ENCODE data around the gene NAT10. TPM values are rescaled to one million over a fixed set of nuclear protein-coding genes. Genes with fewer than 3 reads are reported as not detected.

The NAT10 gene
- total RNA-seq, 1 experiment from 2014 or later, result 48.7 TPM

DNA sequence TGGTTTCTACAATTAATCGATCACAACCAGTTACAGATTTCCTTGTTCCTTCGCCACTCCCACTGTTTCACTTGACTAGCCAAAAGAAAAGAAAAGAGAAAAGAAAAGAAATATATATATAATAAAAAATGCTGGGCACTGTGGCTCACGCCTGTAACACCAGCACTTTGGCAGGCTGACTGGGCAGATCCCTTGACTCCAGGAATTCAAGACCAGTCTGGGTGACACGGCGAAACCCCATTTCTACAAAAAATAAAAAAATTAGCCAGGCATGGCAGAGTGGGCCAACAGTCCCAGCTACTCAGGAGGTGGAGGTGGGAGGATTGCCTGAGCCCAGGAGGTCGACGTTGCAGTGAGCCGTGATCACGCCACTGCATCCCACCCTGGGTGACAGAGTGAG lies 83.8 kb downstream of the NAT10 start:
- intact Hi-C loops (cut with micrococcal nuclease), result no loop called here
- Histone ChIP-seq H3F3A (ENCODE audit: low read length, unreplicated experiment) (no peaks in the 10 kb centered on the region), H4K20me1 (ENCODE audit: low read length) (no peaks in the 10 kb centered on the region), H3K79me2 (ENCODE audit: low read length) (no peaks in the 10 kb centered on the region), H3K9me2 (replicated peaks; ENCODE audit: low read length) (no peaks in the 10 kb centered on the region), H3K9me3 (ENCODE audit: low read length) (no peaks in the 10 kb centered on the region), H3K4me1 (ENCODE audit: insufficient read depth, low read length) (peaks cover 21% of the 10 kb centered on the region), H3K9ac (ENCODE audit: low read length) (no peak overlapping the region), H3K4me2 (ENCODE audit: low read length) (no peak overlapping the region), H3K27ac (ENCODE audit: low read length) (no peak overlapping the region), H3K36me3 (ENCODE audit: low read depth, low read length) (no peaks in the 10 kb centered on the region), H3K27me3 (ENCODE audit: low read length) (no peaks in the 10 kb centered on the region), H2AFZ (ENCODE audit: low read length) (no peak overlapping the region), H3K4me3 (ENCODE audit: low read length) (no peak overlapping the region)
- no peak for TF ChIP-seq EZH2 (IDR thresholded peaks at IDR 0.05; ENCODE audit: low read length, unreplicated experiment)
- no peak for TF ChIP-seq EZH2phosphoT487 (IDR thresholded peaks at IDR 0.05; ENCODE audit: borderline replicate concordance, low read length)
- TF ChIP-seq, protein P1, sequence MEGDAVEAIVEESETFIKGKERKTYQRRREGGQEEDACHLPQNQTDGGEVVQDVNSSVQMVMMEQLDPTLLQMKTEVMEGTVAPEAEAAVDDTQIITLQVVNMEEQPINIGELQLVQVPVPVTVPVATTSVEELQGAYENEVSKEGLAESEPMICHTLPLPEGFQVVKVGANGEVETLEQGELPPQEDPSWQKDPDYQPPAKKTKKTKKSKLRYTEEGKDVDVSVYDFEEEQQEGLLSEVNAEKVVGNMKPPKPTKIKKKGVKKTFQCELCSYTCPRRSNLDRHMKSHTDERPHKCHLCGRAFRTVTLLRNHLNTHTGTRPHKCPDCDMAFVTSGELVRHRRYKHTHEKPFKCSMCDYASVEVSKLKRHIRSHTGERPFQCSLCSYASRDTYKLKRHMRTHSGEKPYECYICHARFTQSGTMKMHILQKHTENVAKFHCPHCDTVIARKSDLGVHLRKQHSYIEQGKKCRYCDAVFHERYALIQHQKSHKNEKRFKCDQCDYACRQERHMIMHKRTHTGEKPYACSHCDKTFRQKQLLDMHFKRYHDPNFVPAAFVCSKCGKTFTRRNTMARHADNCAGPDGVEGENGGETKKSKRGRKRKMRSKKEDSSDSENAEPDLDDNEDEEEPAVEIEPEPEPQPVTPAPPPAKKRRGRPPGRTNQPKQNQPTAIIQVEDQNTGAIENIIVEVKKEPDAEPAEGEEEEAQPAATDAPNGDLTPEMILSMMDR (conservative IDR thresholded peaks at IDR 0.05; ENCODE audit: low read depth, low read length), result no peak
- no TSS peak for BruUV-seq (replicated peaks)
- POLR2A ChIA-PET (ENCODE audit: unreplicated experiment), result no interaction called here
- CTCF ChIA-PET, result no interaction called here
- DNase-seq, result no peak
- no peak for ATAC-seq

DNA sequence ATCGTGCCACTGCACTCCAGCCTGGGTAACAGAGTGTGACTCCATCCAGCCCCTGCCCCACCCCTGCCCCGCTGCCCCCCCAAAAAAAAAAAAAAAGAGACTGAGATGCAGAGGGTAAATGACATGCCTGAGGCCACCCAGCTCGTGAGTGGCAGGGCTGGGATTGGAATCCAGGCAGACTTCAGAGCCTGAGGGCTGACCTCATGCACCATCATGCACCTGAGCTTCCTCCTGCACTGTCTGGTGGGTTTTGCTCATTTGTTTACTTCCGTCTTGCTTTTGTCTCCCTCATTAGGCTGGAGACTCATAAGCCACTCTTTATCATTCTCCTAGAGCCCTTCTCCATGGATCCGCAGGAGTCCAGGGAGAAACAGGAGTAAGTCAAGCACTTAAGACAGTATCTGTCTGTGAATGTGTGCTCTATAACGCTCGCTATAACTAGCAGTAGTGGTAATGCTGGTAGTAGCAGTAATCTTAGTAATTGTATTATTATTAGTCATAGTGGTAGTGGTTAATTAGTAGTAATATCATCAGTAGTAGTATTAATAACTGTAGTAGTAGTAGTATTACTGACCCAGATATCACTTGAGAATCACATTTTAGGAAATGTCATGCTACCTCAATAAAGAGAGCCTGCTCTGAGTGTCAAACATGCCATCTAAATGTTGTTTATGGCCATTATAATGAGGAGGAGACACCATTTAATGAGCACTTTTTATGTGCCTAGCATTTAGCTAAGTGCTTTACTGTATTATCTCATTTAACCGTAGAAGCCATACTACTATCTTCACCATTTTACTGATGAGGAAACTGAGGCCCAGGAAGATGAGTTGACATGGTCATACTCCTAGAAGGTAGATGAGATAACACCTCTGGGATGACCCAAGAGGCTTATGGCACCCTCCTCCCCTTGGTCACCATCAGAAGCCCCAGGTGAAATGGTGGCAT lies 85.0 kb downstream of the NAT10 start:
- Histone ChIP-seq H3K27me3 (ENCODE audit: low read length) (no peaks in the 10 kb centered on the region), H4K20me1 (ENCODE audit: low read length) (no peaks in the 10 kb centered on the region), H3K27ac (ENCODE audit: low read length) (no peak overlapping the region), H3K9ac (ENCODE audit: low read length) (no peak overlapping the region), H3K79me2 (ENCODE audit: low read length) (no peaks in the 10 kb centered on the region), H3K4me2 (ENCODE audit: low read length) (no peak overlapping the region), H3K4me3 (ENCODE audit: low read length) (no peak overlapping the region), H3F3A (ENCODE audit: low read length, unreplicated experiment) (no peaks in the 10 kb centered on the region), H3K9me2 (replicated peaks; ENCODE audit: low read length) (no peaks in the 10 kb centered on the region), H3K4me1 (ENCODE audit: insufficient read depth, low read length) (peaks cover 31% of the 10 kb centered on the region), H3K36me3 (ENCODE audit: low read depth, low read length) (no peaks in the 10 kb centered on the region), H2AFZ (ENCODE audit: low read length) (no peak overlapping the region), H3K9me3 (ENCODE audit: low read length) (no peaks in the 10 kb centered on the region)
- ATAC-seq, result no peak
- no peak for DNase-seq
- TF ChIP-seq, protein P1 (conservative IDR thresholded peaks at IDR 0.05; ENCODE audit: low read depth, low read length), result no peak
- no peak for TF ChIP-seq EZH2phosphoT487 (IDR thresholded peaks at IDR 0.05; ENCODE audit: borderline replicate concordance, low read length)
- no peak for TF ChIP-seq EZH2 (IDR thresholded peaks at IDR 0.05; ENCODE audit: low read length, unreplicated experiment)
- BruUV-seq (replicated peaks), result no TSS peak
- ChIA-PET CTCF (no interaction called here), POLR2A (ENCODE audit: unreplicated experiment) (no interaction called here)
- intact Hi-C loops (cut with micrococcal nuclease), result no loop called here

DNA sequence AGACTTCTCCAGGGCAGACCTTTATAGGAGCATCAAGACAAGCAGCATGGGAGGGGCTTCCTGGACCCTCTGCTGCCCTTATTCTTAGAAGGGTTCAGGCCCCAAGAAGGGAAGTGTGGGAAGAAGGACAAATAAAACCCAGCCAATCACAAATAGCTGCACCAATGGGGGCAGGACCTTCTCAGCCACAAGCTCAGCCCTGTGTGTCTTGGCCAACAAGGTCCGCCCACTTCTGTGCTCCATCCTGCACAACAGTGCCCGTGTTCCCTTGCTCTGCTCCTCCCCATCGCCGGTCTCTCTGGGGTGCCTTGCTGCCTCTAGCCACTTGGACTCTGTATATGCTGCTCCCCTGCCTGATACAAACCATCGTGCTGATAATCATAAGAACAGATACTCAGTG lies 86.1 kb downstream of the NAT10 start:
- Histone ChIP-seq H3K4me1 (ENCODE audit: insufficient read depth, low read length) (peaks cover 31% of the 10 kb centered on the region), H3K4me3 (ENCODE audit: low read length) (no peak overlapping the region), H3F3A (ENCODE audit: low read length, unreplicated experiment) (no peaks in the 10 kb centered on the region), H3K9ac (ENCODE audit: low read length) (no peak overlapping the region), H3K4me2 (ENCODE audit: low read length) (no peak overlapping the region), H3K27ac (ENCODE audit: low read length) (no peak overlapping the region), H3K27me3 (ENCODE audit: low read length) (no peaks in the 10 kb centered on the region), H3K9me2 (replicated peaks; ENCODE audit: low read length) (no peaks in the 10 kb centered on the region), H4K20me1 (ENCODE audit: low read length) (no peaks in the 10 kb centered on the region), H3K79me2 (ENCODE audit: low read length) (no peaks in the 10 kb centered on the region), H3K9me3 (ENCODE audit: low read length) (no peaks in the 10 kb centered on the region), H3K36me3 (ENCODE audit: low read depth, low read length) (no peaks in the 10 kb centered on the region), H2AFZ (ENCODE audit: low read length) (no peak overlapping the region)
- CTCF ChIA-PET, result no interaction called here
- DNase-seq (no peak), ATAC-seq (no peak)
- POLR2A ChIA-PET (ENCODE audit: unreplicated experiment), result no interaction called here
- BruUV-seq (replicated peaks), result no TSS peak
- intact Hi-C loops (cut with micrococcal nuclease), result no loop called here
- TF ChIP-seq EZH2 (IDR thresholded peaks at IDR 0.05; ENCODE audit: low read length, unreplicated experiment), result no peak
- TF ChIP-seq, protein P1 (conservative IDR thresholded peaks at IDR 0.05; ENCODE audit: low read depth, low read length), result no peak
- TF ChIP-seq EZH2phosphoT487 (IDR thresholded peaks at IDR 0.05; ENCODE audit: borderline replicate concordance, low read length), result no peak
